Sigmoid colon (tissue), 7 donors: ENCODE results near the gene MAPT. TPM values are rescaled to one million over a fixed set of nuclear protein-coding genes. Genes with fewer than 3 reads are reported as not detected.

Source experiments
- DNase-seq: peaks from one replicate; pipeline ENCODE4 v3.0.0-alpha.2; 2019
- H3K27ac ChIP-seq, 4 donors: fragments of 200-600 bp; sonication (generic); one replicate each; pipeline ENCODE4 v1.5.1; 2016 to 2019; ENCODE audit warnings: mild to moderate bottlenecking in 1 of 4
- H3K27me3 ChIP-seq, 3 donors: fragments of 200-600 bp; sonication (generic); one replicate each; pipeline ENCODE4 v1.5.1; 2019; ENCODE audit warnings: mild to moderate bottlenecking in 1 of 3
- H3K36me3 ChIP-seq, 4 donors: fragments of 200-600 bp; sonication (generic); one replicate each; pipeline ENCODE4 v1.5.1; 2016 to 2019
- H3K4me1 ChIP-seq, 4 donors: fragments of 200-600 bp; sonication (generic); one replicate each; pipeline ENCODE4 v1.5.1; 2017 to 2019
- H3K4me3 ChIP-seq, 4 donors: fragments of 200-600 bp; sonication (generic); one replicate each; pipeline ENCODE4 v1.5.1; 2017 to 2019; ENCODE audit warnings: mild to moderate bottlenecking in 2 of 4, moderate library complexity in 1 of 4
- H3K9me3 ChIP-seq, 4 donors: fragments of 200-600 bp in 3 of 4; sonication (generic) in 3 of 4; one replicate each; pipeline versions ENCODE4 v1.5.1 to v1.6.1; 2013 to 2019
- EP300 ChIP-seq, 4 donors: sonication (generic); formaldehyde crosslinking; IDR thresholded peaks; one replicate each; pipeline ENCODE4 v1.6.1; 2017; ENCODE audit warnings: antibody characterized with exemption in 4 of 4
- POLR2A ChIP-seq, 2 donors: fragments of 450-650 bp; IDR thresholded peaks; one replicate each; pipeline ENCODE4 v1.6.1; 2016; ENCODE audit warnings: antibody characterized with exemption in 2 of 2, mild to moderate bottlenecking in 2 of 2, moderate library complexity in 2 of 2
- POLR2AphosphoS5 ChIP-seq, 4 donors: sonication (generic); formaldehyde crosslinking; IDR thresholded peaks; one replicate each; pipeline ENCODE4 v1.6.1; 2017; ENCODE audit warnings: antibody characterized with exemption in 4 of 4
- WGBS, 2 donors: extraction: QIAGEN DNeasy Blood & Tissue Kit; methylation state at CpG; one replicate each; pipeline ENCODE4 v1.1.7; 2013; 5-methylcytosine and 5-hydroxymethylcytosine counted together
- intact Hi-C: fragments of 100-400 bp; cut with DNase I; formaldehyde crosslinking; loops from one replicate; pipeline ENCODE4 v1.15.1; 2023
- polyA plus RNA-seq, 3 donors: library from polyadenylated mRNA; stranded (reverse); fragments of 200-250 nt; gene quantifications; one replicate each; pipeline ENCODE4 v1.2.3, GENCODE V29; 2013
- total RNA-seq, 4 donors: library from RNA; depleted of rRNA; stranded (reverse); fragments of >200 nt; gene quantifications; one replicate each; pipeline ENCODE4 v1.1.0, GENCODE V29; 2016
- TF ChIP-seq, protein P1 (sequence below), 4 experiments: fragments of 450-650 bp in 3 of 4; fragments of 200-600 bp in 1 of 4; IDR thresholded peaks; one replicate each; pipeline ENCODE4 v1.5.1; 2016 to 2019; ENCODE audit warnings: antibody characterized with exemption in 4 of 4, mild to moderate bottlenecking in 3 of 4, moderate library complexity in 2 of 4
- donor health status: healthy with polysubstance abuse.
- donor health status: Bipolar disorder and iron deficiency.
- donor health status: healthy.

Gene MAPT
- total and polyA plus RNA-seq, 7 donors, result 0.60 to 20.5 (median 10.9) TPM; not detected in 1

DNA sequence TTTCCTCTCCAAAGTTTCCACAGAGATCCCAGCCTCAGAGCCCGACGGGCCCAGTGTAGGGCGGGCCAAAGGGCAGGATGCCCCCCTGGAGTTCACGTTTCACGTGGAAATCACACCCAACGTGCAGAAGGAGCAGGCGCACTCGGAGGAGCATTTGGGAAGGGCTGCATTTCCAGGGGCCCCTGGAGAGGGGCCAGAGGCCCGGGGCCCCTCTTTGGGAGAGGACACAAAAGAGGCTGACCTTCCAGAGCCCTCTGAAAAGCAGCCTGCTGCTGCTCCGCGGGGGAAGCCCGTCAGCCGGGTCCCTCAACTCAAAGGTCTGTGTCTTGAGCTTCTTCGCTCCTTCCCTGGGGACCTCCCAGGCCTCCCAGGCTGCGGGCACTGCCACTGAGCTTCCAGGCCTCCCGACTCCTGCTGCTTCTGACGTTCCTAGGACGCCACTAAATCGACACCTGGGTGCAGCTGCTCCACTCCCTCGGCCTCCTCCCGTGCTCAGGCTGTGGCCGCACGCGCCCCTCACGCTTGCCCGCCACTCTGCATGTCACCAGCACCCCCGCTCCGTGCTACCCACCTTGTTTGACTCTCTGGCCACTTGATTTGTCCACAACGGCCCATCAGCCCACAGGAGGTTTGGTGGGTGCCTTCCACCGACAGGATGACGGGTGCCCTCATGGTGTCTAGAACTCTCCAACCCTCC is 89.4 kb downstream of the MAPT start:
- H3K9me3 ChIP-seq, result no peaks in the 10 kb centered on the region
- intact Hi-C loops, result no loop called here
- peaks cover 0 to 6% (median 0%) of the 10 kb centered on the region in 4 donors for H3K36me3 ChIP-seq
- TF ChIP-seq, protein P1, sequence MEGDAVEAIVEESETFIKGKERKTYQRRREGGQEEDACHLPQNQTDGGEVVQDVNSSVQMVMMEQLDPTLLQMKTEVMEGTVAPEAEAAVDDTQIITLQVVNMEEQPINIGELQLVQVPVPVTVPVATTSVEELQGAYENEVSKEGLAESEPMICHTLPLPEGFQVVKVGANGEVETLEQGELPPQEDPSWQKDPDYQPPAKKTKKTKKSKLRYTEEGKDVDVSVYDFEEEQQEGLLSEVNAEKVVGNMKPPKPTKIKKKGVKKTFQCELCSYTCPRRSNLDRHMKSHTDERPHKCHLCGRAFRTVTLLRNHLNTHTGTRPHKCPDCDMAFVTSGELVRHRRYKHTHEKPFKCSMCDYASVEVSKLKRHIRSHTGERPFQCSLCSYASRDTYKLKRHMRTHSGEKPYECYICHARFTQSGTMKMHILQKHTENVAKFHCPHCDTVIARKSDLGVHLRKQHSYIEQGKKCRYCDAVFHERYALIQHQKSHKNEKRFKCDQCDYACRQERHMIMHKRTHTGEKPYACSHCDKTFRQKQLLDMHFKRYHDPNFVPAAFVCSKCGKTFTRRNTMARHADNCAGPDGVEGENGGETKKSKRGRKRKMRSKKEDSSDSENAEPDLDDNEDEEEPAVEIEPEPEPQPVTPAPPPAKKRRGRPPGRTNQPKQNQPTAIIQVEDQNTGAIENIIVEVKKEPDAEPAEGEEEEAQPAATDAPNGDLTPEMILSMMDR (IDR thresholded peaks at IDR 0.05), result no peak
- TF ChIP-seq POLR2AphosphoS5 (IDR thresholded peaks at IDR 0.05), result no peak
- TF ChIP-seq POLR2A (IDR thresholded peaks at IDR 0.05), result no peak
- TF ChIP-seq EP300 (IDR thresholded peaks at IDR 0.05), result no peak
- H3K27me3 ChIP-seq, result no peaks in the 10 kb centered on the region
- no peak overlapping the region for H3K4me3 ChIP-seq
- no peak overlapping the region for H3K27ac ChIP-seq
- no peak for DNase-seq
- H3K4me1 ChIP-seq, result no peaks in the 10 kb centered on the region
- WGBS, 2 donors, result 76 to 78% methylated on average over 31 of the region's 31 CpGs

DNA sequence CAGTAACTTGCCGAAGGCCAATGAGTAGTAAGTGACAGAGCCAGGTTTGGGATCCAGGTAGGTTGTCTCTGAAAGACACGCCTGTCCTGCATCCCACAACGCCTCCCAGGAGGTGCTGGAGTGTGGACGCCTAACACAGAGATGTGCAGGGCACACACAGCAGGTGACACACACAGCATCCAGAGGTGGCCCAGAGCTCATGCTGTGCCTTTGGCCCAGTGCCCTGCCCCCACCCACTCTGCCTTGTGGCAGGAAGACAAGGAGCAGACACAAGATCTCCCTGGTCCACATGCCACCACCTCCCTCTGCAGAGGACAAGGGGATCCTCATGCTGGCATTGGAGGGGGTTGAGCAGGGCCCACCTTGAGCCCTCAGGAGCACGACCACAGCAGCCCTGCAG is 90.0 kb downstream of the MAPT start:
- no peak for DNase-seq
- Histone ChIP-seq H3K4me3 (no peak overlapping the region), H3K9me3 (no peaks in the 10 kb centered on the region), H3K27me3 (no peaks in the 10 kb centered on the region), H3K4me1 (no peaks in the 10 kb centered on the region), H3K27ac (no peak overlapping the region), H3K36me3 (peaks cover 0 to 6% (median 0%) of the 10 kb centered on the region in 4 donors)
- 85 to 89% methylated on average over 5 of the region's 5 CpGs for WGBS, 2 donors
- TF ChIP-seq POLR2A (IDR thresholded peaks at IDR 0.05), result no peak
- no peak for TF ChIP-seq EP300 (IDR thresholded peaks at IDR 0.05)
- TF ChIP-seq, protein P1 (IDR thresholded peaks at IDR 0.05), result no peak
- no peak for TF ChIP-seq POLR2AphosphoS5 (IDR thresholded peaks at IDR 0.05)
- intact Hi-C loops, result no loop called here

DNA sequence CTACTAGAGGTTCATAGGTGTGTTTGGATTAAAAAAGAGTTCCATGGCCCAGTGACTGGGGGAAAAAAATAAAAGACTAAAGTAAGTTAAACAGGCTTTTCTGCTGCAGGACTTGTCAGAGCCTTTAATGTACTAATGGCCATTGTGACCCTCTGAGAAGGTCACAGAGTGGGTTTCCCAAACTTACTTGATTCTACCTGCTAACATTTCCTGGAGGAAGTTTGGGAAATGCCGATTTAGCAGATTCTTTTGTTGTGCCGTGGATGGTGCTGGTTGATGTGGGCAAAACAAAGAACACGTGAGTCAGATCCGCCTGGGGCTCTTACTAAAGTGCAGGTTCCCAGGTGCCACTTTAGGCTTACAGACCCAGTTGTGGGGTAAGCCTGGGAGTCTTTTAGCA is 91.1 kb downstream of the MAPT start:
- TF ChIP-seq POLR2AphosphoS5 (IDR thresholded peaks at IDR 0.05), result no peak
- no peaks in the 10 kb centered on the region for H3K9me3 ChIP-seq
- DNase-seq, result no peak
- peaks cover 0 to 6% (median 0%) of the 10 kb centered on the region in 4 donors for H3K36me3 ChIP-seq
- no peaks in the 10 kb centered on the region for H3K27me3 ChIP-seq
- no peak overlapping the region for H3K27ac ChIP-seq
- H3K4me3 ChIP-seq, result no peak overlapping the region
- H3K4me1 ChIP-seq, result no peaks in the 10 kb centered on the region
- 83 to 89% methylated on average over 4 of the region's 4 CpGs for WGBS, 2 donors
- intact Hi-C loops, result no loop called here

DNA sequence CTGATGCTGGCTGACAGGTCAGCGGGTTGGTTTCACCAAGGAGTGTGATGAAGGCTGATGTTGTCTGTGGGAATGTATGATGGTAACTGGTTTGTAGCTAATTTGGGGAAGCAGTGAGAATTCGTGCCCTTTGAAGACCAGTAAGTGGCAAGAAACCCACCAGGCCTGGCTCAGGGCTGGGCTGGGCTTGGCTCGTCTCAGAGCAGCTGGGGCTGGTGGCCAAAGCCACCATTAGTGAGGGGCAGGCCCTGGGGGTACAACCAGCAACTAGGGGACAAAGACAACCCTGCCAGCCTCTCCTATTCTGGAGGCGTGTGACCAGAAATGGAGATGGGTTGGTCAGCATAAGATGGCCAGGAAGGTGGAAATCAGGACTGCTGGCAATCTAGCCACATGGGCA is 91.7 kb downstream of the MAPT start:
- Histone ChIP-seq H3K27ac (no peak overlapping the region), H3K4me1 (no peaks in the 10 kb centered on the region), H3K9me3 (no peaks in the 10 kb centered on the region), H3K4me3 (no peak overlapping the region), H3K27me3 (no peaks in the 10 kb centered on the region), H3K36me3 (peaks cover 0 to 6% (median 0%) of the 10 kb centered on the region in 4 donors)
- TF ChIP-seq EP300 (IDR thresholded peaks at IDR 0.05) (no peak), POLR2A (IDR thresholded peaks at IDR 0.05) (no peak), POLR2AphosphoS5 (IDR thresholded peaks at IDR 0.05) (no peak)
- TF ChIP-seq, protein P1 (IDR thresholded peaks at IDR 0.05), result no peak
- intact Hi-C loops, result no loop called here
- 88 to 90% methylated on average over 4 of the region's 4 CpGs for WGBS, 2 donors
- no peak for DNase-seq

DNA sequence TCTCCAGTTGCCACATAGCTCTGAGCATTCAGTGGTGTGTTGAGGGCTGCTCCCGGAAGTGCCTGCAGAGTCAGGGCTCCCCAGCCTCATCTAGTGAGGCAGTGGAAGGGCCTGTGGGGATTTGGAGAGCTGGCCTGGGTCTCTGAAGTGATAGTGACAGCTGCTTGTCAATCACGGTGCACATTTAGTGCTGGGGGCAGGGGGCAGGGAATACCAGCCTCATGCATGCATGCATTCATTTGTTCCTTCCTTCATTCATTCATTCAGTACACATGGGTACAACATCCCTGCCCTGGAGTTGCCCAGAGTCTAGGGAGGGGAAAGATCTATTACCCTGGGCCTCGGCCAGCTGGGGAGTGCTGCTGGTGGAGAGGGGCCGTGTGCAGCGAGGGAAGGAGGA is 93.4 kb downstream of the MAPT start:
- 73 to 86% methylated on average over 5 of the region's 5 CpGs for WGBS, 2 donors

More for the DNA sequence above, 93.4 kb downstream of the MAPT start:
- intact Hi-C loops, result no loop called here
- Histone ChIP-seq H3K4me1 (no peaks in the 10 kb centered on the region), H3K4me3 (no peak overlapping the region), H3K27me3 (no peaks in the 10 kb centered on the region), H3K27ac (no peak overlapping the region), H3K36me3 (peaks cover 0 to 10% (median 0%) of the 10 kb centered on the region in 4 donors), H3K9me3 (no peaks in the 10 kb centered on the region)
- no peak for DNase-seq
- TF ChIP-seq POLR2A (IDR thresholded peaks at IDR 0.05) (no peak), POLR2AphosphoS5 (IDR thresholded peaks at IDR 0.05) (no peak), EP300 (IDR thresholded peaks at IDR 0.05) (no peak)
- TF ChIP-seq, protein P1 (IDR thresholded peaks at IDR 0.05), result no peak
